ENCODE results near the gene PRKCI. TPM values are rescaled to one million over a fixed set of nuclear protein-coding genes. Genes with fewer than 3 reads are reported as not detected.
"Not testable (repeated sequence)": the region's sequence is repeated elsewhere in the genome, so short reads cannot be mapped to it uniquely, and the experiment has no call there.

The PRKCI gene
- total RNA-seq, 1 experiment from 2014 or later = 62.8 TPM

DNA sequence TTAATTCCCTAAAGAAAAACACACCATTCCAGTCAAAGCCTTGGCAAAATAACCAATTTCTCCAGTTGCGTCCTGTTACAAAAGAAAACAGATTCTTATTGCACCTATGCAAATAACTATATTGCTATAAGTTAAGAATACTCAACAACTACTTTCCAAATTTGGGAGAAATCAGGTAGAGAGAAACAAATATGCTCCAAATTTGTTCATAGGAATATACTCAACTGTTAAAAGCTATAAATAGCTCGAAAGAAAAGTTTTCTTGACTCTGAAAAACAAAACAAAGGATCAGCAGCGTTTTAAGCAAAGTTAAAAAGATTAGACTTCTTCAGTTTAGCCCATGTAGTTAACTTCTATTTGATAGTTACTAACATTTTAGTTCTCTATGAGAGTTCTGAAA, 115.2 kb downstream of the PRKCI start:
- Mint-ChIP-seq H3K4me3 (ENCODE audit: unreplicated experiment) (no peak overlapping the region), H3K36me3 (ENCODE audit: insufficient read depth, unreplicated experiment) (no peaks in the 10 kb centered on the region), H3K9me3 (ENCODE audit: unreplicated experiment) (no peaks in the 10 kb centered on the region), H3K27ac (ENCODE audit: low read depth, unreplicated experiment) (no peak overlapping the region), H3K4me1 (ENCODE audit: insufficient read depth, unreplicated experiment) (peaks cover 5% of the 10 kb centered on the region), H3K27me3 (ENCODE audit: insufficient read depth, unreplicated experiment) (no peaks in the 10 kb centered on the region)
- no peak for DNase-seq (ENCODE audit: unreplicated experiment)
- no TSS peak for BruUV-seq (replicated peaks)
- intact Hi-C loops (cut with micrococcal nuclease) = no loop called here
- no peak for TF ChIP-seq CTCF (IDR thresholded peaks at IDR 0.05; ENCODE audit: unreplicated experiment)
- ChIA-PET CTCF (no interaction called here), POLR2A (no interaction called here)

DNA sequence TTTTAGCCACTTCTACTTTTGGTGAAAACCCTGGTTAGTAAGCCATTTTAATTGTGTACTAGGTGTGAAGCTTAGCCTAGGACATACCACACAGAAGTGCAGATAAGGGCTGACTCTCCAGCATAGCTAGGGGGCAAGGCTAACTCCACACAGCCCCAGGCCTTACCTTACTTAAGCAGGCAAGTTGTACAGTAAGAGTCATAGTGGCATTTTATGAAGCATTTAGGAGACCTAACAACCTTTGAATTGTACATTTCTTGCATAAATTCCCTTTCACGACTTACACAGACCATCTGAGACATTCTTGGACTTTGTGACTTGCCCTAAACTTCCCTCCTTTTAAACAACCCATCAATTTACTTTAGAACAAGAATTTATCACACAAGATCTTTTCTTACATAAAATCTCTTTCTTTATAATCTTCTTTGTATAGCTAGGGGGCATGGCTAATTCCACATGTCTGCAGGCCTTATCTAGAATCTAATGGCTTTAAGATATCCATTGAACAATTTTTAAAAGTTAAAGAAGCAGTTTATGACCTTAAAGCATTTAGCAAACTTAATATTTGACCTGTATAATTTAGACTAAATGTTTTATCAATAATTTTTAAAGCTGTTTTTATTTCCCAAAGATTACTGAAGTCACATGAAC, 116.6 kb downstream of the PRKCI start:
- no TSS peak for BruUV-seq (replicated peaks)
- POLR2A ChIA-PET = interaction anchor here (1.5 kb wide), 1 partner anchor 10 kb away, joined by 3 read pairs; no protein-coding TSS in a partner anchor
- CTCF ChIA-PET = interaction anchor here (0.6 to 1.2 kb wide), 3 partner anchors 14 to 46 kb away, joined by 3 to 6 read pairs (median 5); no protein-coding TSS in a partner anchor
- intact Hi-C loops (cut with micrococcal nuclease) = no loop called here
- Mint-ChIP-seq H3K27me3 (ENCODE audit: insufficient read depth, unreplicated experiment) (no peaks in the 10 kb centered on the region), H3K36me3 (ENCODE audit: insufficient read depth, unreplicated experiment) (no peaks in the 10 kb centered on the region), H3K4me1 (ENCODE audit: insufficient read depth, unreplicated experiment) (peaks cover 5% of the 10 kb centered on the region), H3K27ac (ENCODE audit: low read depth, unreplicated experiment) (no peak overlapping the region), H3K4me3 (ENCODE audit: unreplicated experiment) (no peak overlapping the region), H3K9me3 (ENCODE audit: unreplicated experiment) (no peaks in the 10 kb centered on the region)
- DNase-seq (ENCODE audit: unreplicated experiment) = no peak
- TF ChIP-seq CTCF (IDR thresholded peaks at IDR 0.05; ENCODE audit: unreplicated experiment) = no peak

GRCh38 chr3:170342273-170342672, 120.0 kb downstream of the PRKCI start:
- BruUV-seq (replicated peaks); H3K27ac Mint-ChIP-seq (ENCODE audit: low read depth, unreplicated experiment); H3K4me1 Mint-ChIP-seq (ENCODE audit: insufficient read depth, unreplicated experiment); H3K9me3 Mint-ChIP-seq (ENCODE audit: unreplicated experiment); CTCF ChIA-PET; H3K27me3 Mint-ChIP-seq (ENCODE audit: insufficient read depth, unreplicated experiment); intact Hi-C loops (cut with micrococcal nuclease); H3K36me3 Mint-ChIP-seq (ENCODE audit: insufficient read depth, unreplicated experiment); DNase-seq (ENCODE audit: unreplicated experiment); POLR2A ChIA-PET; H3K4me3 Mint-ChIP-seq (ENCODE audit: unreplicated experiment): not testable (repeated sequence)

DNA sequence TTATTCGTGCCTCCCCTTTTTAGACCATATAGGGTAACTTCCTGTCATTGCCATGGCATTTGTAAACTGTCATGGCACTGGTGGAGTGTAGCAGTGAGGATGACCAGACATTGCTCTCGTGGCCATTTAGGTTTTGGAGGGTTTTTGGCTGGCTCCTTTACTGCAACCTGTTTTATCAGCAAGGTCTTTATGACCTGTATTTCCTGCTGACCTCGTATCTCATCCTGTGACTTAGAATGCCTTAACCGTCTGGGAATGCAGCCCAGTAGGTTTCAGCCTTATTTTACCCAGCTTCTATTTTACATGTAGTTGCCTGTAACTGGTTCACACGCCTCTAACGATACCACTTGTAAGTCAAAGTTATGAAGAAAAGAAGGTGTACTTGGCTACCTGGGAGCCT, 121.6 kb downstream of the PRKCI start:
- CTCF ChIA-PET = interaction anchor here (0.5 kb wide), 1 partner anchor 49 kb away, joined by 3 read pairs; no protein-coding TSS in a partner anchor
- H3K9me3 Mint-ChIP-seq (ENCODE audit: unreplicated experiment); BruUV-seq (replicated peaks): not testable (repeated sequence)

DNA sequence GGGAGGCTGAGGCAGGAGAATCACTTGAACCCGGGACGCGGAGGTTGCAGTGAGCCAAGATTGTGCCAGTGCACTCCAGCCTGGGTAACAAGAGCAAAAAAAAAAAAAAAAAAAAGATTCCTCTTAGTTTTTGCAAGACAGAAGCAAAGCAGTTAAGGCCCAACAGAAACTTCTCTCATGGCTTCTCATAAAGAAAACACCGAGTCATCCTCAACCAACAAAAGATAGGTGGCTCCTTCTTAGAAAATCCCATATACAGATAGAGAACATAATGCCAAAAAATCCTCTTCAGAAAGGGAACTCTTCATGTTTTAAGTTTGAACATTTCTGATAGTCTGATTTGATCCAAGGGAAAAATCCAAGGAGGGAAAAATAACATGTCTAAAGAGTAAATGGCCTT, 122.7 kb downstream of the PRKCI start:
- Mint-ChIP-seq H3K27me3 (ENCODE audit: insufficient read depth, unreplicated experiment) (no peaks in the 10 kb centered on the region), H3K9me3 (ENCODE audit: unreplicated experiment) (no peaks in the 10 kb centered on the region), H3K27ac (ENCODE audit: low read depth, unreplicated experiment) (no peak overlapping the region), H3K4me1 (ENCODE audit: insufficient read depth, unreplicated experiment) (no peaks in the 10 kb centered on the region), H3K36me3 (ENCODE audit: insufficient read depth, unreplicated experiment) (no peaks in the 10 kb centered on the region), H3K4me3 (ENCODE audit: unreplicated experiment) (no peak overlapping the region)
- no peak for DNase-seq (ENCODE audit: unreplicated experiment)
- intact Hi-C loops (cut with micrococcal nuclease) = no loop called here
- BruUV-seq (replicated peaks) = no TSS peak
- TF ChIP-seq CTCF (IDR thresholded peaks at IDR 0.05; ENCODE audit: unreplicated experiment) = no peak
- CTCF ChIA-PET = interaction anchor here (0.6 to 1.1 kb wide), 4 partner anchors 12 to 509 kb away, joined by 3 to 4 read pairs (median 4); no protein-coding TSS in a partner anchor
- POLR2A ChIA-PET = interaction anchor here (2.9 kb wide), 1 partner anchor 12 kb away, joined by 9 read pairs; the partner anchor contains the start of gene SKIL

More for the DNA sequence above, 121.6 kb downstream of the PRKCI start:
- POLR2A ChIA-PET = interaction anchor here (2.9 kb wide), 1 partner anchor 13 kb away, joined by 9 read pairs; the partner anchor contains the start of gene SKIL
- intact Hi-C loops (cut with micrococcal nuclease); H3K27me3 Mint-ChIP-seq (ENCODE audit: insufficient read depth, unreplicated experiment); H3K27ac Mint-ChIP-seq (ENCODE audit: low read depth, unreplicated experiment); H3K4me3 Mint-ChIP-seq (ENCODE audit: unreplicated experiment); DNase-seq (ENCODE audit: unreplicated experiment); H3K36me3 Mint-ChIP-seq (ENCODE audit: insufficient read depth, unreplicated experiment); H3K4me1 Mint-ChIP-seq (ENCODE audit: insufficient read depth, unreplicated experiment): not testable (repeated sequence)

Data from MCF 10A (cell line).